Inferior parietal cortex (tissue), 1 donor: ENCODE data around the gene PF4V1.
"Not testable (repeated sequence)": the region's sequence is repeated elsewhere in the genome, so short reads cannot be mapped to it uniquely, and the experiment has no call there.

ENCODE experiments used
- DNase-seq: peaks from one replicate; pipeline ENCODE4 v3.0.0-alpha.2; 2016; ENCODE audit errors: extremely low spot score

Gene PF4V1

GRCh38 chr4:73870768-73871167 is 17.7 kb downstream of the PF4V1 start:
- no peak for DNase-seq

GRCh38 chr4:73871511-73872310 is 18.6 kb downstream of the PF4V1 start:
- no peak for DNase-seq

DNA sequence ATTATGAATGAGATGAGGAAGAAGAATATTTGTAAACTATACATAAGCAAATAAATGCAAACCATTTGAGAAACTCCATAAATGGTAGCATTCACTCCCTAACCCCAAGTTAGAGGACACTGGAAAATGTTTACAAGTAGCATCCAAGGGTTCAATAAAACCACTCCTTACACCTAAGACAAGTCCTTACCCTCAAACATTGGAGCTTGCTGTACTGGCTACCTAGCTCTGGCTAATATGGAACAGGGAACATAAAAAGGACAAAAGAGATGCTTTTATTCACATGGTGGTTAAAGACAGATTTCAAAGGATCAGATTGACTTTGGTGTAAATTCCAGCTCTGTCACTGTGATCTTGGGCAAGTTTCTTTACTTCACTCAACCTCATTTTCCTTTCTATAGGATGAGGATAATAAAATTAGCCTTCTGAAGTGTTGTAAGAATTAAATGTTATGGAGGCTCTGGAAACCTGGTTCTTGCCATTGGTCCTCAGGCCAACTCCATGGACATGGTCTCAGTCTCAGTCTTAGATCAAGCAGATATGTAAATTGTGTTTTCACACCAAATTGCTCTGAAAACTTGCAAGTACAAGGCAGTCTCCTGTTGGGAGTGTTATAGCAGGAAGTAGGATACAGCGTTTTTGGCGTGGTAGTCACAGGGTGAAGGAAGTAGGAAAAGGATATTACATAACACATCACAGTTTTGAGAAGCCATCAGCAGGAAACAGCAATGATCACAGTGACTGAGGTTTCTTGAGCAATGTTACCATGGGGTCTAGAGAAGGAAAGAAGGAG is 19.4 kb downstream of the PF4V1 start:
- no peak for DNase-seq

- DNase-seq: no peak
Measured at GRCh38 chr4:73874386-73874785, 21.3 kb downstream of the PF4V1 start.

DNA sequence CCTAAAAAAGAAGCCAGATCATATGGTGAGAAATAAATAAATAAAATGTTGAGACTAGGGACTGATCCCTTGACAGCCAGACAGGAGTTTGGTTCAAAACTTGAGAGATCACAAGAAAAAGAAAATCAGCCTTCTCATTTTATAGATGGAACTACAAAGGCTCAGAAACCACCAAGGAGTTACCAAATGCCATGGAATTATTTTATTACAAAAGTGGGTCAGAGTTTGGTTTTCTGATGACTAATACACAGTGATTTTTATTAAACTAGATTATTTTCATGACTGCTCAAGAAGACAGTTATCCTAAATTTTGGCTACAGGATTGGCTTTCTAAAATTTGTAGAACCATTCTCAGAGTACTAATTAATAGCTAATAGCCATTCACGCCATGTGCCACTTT is 22.3 kb downstream of the PF4V1 start:
- DNase-seq: no peak

DNA sequence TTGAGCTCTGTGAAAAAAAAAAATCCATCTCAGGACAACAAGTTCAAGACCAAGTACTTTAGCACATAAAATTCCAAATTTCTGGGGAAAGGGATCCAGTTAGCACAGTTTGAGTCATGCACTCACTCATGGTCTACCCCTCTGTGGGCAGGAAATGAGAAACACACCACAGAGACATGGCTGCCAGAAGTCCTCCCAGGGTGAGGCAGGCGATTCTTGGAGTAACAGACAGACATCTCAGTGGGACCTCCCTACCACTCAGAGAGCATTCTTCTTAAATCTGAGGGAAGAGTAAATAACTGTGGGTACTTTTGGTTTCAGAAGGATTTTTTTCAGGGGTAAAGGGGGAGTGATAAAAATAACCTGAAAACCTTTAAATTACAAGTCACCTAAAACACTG is 30.2 kb downstream of the PF4V1 start:
- no peak for DNase-seq

- no peak for DNase-seq
Measured at GRCh38 chr4:73885574-73886267, 32.6 kb downstream of the PF4V1 start.

- DNase-seq: no peak
Measured at GRCh38 chr4:73891326-73891725, 38.2 kb downstream of the PF4V1 start.

GRCh38 chr4:73891739-73892405 is 38.8 kb downstream of the PF4V1 start:
- DNase-seq: no peak

- DNase-seq: no peak
Measured at GRCh38 chr4:73892966-73893365, 39.9 kb downstream of the PF4V1 start.

GRCh38 chr4:73894001-73894400 is 40.9 kb downstream of the PF4V1 start:
- DNase-seq: no peak

DNA sequence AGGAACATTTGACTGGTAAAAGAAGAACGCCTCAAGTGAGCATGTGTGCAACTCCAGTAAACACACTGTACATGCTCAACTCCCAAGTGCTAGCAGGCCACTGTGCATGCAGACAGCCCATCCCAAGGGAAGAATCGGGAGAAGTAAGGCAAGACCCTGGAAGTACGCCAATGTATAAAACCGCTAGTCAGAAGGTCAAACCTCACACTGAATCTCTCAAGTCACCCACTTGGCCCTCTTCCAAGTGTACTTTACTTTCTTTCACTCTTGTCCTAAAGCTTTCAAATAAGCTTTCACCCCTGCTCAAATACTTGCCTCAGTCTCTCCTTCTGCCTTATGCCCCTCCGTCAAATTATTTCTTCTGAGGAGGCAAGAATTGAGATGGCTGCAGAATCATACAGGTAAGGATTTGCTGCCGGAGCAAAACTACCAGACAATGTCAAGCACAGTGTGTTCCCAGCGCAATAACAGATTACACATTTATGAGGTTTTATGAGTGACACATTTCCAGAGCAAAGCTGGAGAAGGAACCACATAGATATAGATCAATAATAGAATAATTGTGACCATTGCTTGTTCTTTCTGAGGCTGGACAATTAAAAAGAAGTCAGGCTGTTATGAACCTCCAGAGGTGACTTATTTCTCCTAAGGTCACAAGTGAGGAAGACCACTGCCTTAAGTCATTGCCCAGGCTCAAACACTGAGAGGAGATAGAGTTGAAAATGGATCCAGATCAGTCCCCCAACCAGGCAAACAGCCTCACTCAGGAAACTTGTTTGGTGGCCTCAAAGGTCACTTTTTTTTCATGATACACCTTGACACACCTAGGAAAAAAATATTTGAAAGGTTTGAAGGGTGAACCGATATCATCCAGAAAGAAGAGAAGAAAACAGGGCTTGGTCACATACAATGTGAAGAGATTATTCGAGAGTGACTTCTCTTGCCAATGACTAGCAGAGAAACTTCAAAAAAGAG is 42.4 kb downstream of the PF4V1 start:
- DNase-seq: no peak

DNA sequence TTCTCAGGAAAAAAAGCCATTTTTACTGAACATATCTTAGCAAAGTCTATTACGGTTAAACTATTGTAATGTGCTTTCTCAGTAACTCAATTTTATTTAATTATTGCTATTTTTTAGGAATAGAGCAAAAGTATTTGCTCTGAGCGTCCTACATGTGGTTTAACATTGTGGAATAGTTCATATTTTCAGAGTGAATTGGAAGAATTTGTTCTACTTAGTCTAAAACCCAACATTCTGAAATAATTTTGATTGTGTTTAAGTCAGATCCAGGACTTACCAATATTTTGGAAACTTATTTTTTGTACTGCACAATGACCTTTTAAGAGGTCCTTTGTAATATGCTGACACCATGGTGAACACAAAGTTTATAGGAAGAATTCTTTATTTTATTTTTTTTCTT is 43.3 kb downstream of the PF4V1 start:
- DNase-seq: no peak

DNA sequence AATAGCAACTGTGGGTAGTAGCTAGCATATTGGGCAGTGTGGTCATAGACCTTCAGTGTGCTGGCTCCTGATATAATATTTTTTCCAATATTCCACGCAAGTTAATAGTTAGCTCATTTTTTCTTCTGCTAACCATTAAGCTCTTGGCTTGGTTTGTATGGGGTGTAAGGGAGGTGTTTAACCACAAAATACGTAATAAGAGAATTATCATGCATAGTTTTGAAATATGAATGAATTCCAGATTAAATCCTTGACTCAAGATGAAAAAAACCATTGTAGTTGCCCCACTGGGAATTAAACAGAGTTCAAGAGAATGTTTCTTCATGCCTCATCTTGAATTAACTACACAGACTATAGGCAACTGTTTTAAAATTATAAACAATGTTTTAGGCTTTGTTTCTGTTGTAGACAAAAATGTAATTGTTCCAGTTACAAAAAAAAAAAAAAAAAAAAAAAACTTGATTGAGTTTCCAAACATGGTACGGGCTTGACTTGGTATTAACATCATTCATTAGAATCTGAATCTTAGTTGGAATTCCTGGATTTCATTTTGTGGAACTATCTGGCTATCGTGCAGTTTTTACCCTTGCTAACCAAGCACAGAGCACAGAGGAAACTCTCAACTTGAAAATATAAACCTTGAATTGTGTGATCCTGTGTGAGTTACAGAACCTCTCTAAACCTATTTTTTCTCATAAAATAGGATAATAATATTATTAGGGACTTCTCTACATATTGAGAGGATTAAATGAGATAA is 44.5 kb downstream of the PF4V1 start:
- no peak for DNase-seq

DNA sequence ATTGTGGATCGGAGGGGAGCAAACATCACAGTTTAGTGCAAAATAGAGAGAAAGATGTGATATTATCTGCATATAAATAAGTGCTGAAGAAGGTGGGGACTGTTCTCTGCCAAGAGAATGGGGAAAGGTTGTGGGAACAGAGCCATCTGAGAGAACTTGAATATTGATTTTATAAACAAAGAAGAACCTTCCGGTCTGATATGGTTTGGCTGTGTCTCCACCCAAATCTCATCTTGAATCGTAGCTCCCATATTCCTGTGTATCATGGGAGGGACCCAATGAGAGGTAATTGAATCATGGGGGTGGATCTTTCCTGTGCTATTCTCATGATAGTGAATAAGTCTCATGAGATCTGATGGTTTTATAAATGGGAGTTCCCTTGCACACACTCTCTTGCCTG is 46.2 kb downstream of the PF4V1 start:
- not testable (repeated sequence) for DNase-seq

GRCh38 chr4:73901031-73901430 is 47.9 kb downstream of the PF4V1 start:
- no peak for DNase-seq

DNA sequence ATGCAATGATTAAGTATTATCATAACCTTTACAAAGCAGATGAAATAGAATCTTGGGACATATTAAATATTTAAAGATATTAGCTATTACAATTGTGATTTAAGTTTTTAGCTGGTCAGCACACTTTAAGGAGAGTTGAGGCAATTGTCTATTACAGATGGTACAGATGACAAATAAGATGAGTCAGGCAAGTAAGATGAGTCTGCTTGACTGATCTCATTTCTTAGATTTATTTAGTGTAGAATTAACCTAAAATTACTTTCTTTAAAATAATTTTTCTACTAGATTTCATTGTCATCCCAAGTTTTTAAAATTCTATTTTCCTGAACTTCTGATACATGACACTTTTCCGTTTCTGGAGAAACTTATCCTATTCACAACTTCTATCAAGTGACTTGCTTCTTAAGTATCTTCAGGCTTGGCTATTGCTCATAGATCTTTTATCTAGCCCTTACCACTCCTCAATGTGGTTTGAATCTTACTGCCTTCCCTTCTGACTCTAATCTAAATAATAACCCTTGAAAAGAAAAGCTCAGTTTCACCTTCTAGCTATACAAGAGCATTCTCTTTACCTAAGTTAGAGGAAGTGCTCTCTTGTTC is 49.0 kb downstream of the PF4V1 start:
- no peak for DNase-seq

DNA sequence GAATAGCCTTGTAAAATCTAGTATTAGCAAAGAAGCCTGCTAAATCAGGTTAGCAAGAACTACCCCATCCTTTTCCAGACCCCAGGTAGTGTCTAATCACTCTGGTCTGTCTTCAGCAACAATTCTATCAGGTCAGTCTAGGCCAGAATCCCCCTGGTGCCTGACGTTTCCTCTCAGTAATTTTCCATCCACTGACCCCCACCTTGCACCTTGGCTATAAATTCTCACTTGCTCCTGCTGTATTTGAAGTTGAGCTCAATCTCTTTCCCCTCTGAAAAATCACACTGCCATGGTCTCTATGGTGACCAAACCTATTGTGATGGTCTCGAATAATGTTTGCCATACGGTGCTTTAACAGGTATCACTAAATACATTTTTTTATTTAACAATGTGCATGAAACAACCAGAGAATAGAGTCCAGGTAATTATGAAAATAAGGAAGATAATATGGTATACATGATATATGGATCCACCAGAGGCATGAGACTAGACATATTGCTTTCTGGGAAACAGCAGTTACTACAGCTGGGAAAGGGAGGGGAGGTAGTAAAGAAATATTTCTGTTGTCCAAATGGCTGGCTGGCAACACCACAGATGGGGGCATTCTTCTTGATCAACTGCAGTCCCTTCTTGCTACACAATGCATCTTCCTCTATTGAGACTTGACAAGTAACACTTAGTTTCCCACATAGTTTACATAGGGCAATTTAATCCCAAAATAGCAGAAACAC is 49.9 kb downstream of the PF4V1 start:
- DNase-seq: no peak
